ENCODE data around the gene IQCE.
"Not testable (repeated sequence)": the region's sequence is repeated elsewhere in the genome, so short reads cannot be mapped to it uniquely, and the experiment has no call there.

IQCE gene

DNA sequence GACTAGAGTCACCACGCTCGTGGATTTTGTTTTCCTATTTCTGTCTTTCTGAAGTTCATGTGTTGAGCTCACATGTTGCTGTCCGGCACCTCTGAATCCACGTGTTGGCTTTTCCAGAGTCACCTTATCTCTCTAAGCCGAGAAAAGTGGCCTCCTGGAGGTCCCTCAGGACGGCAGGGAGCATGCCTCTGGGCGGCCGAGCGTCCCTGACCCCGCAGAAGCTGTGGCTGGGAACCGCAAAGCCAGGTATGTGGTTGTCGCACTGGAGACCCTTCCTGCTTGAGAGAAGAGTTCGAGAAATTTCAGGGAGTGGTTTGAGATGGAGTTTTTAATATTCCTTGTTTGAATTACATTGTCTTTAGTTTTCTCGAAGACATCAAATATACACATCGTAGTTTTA is 12.6 kb downstream of the IQCE start:
- no peak overlapping the region for H3K4me3 ChIP-seq (ENCODE audit: low read length)
- DNase-seq (ENCODE audit: low read depth, low spot score): no peak

DNA sequence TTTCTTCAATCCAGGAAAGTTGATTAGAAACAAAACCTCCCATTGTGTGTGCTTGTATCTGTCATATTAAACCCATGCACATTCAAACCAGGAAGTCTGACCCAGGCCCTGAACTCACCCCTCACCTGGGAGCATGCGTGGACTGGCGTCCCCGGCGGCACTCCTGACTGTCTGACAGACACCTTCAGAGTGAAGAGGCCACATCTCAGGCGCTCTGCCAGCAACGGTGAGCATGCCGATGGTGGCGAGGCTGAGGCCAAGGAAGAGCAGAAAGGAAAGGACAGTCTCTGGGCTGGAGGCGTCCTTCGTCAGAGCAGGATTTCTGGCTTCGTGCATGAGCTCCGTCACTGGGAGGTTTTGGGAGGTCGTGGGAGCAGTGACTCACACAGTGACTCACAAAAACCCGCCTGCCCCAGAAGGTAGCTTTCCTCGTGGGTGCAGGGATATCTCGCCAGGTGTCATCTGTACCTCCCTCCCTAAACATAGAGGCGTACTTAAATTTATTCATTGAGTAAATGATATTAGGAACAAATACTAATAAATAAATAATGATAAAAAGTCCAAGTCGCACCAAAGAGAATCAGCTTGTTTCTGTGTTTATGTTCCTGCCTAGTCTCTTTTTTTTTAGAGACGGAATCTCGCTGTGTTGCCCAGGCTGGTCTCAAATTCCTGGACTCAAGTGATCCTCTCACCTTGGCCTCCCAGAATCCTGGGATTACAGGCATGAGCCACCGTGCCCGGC is 13.5 kb downstream of the IQCE start:
- DNase-seq (ENCODE audit: low read depth, low spot score): no peak
- H3K4me3 ChIP-seq (ENCODE audit: low read length): no peak overlapping the region

DNA sequence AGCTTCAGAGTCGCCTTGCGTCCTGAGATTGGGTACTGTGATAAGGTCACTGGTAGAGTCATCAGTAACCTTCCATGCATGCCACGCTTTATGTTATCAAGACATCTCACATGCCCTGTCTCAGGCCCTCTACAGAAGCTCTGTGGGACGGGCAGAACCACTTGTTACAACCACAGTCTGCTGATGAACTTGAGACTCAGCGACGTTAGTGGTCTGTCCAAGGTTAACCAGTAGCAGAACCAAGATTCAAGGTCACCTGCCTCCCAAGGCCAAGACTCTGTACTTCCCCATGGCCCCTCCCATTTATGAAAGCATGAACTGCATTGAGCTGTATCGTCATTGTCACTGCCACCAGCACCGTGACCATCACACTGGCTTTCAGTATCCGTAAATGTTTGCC is 15.0 kb downstream of the IQCE start:
- no peak for DNase-seq (ENCODE audit: low read depth, low spot score)
- H3K4me3 ChIP-seq (ENCODE audit: low read length): no peak overlapping the region

DNA sequence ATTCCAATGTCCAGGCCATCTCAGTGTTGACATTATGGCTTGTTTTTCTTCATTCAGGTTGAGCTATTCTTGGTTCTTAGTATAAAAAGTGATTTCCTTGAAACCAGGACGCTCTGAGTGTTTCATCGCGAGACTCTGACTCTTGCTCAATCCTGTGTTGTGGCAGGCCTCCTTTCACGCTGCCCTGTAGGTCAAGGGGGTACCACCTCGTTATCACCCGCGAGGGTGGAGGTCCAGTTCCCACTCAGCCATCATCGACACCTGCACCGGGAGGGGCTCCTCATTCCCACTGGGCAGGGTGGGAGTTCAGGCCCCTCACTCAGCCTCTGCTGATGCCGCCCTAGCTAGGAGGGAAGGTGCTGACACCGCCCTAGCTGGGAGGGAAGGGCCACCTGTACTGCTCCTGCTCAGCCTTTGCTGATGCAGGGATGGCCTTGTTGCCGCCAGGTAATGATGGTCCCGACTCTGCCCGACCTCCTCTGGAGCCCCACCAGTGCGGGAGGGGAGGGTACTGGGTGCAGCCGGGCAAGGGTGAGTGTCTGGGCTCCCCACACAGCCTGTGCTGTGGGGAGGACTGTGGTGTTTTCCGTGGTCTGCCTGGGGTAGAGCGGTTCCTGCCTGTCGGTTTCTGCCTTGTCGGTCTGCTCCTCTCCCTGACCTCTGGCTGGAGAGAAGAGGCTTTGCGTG is 16.4 kb downstream of the IQCE start:
- no peak for DNase-seq (ENCODE audit: low read depth, low spot score)
- H3K4me3 ChIP-seq (ENCODE audit: low read length): no peak overlapping the region

DNA sequence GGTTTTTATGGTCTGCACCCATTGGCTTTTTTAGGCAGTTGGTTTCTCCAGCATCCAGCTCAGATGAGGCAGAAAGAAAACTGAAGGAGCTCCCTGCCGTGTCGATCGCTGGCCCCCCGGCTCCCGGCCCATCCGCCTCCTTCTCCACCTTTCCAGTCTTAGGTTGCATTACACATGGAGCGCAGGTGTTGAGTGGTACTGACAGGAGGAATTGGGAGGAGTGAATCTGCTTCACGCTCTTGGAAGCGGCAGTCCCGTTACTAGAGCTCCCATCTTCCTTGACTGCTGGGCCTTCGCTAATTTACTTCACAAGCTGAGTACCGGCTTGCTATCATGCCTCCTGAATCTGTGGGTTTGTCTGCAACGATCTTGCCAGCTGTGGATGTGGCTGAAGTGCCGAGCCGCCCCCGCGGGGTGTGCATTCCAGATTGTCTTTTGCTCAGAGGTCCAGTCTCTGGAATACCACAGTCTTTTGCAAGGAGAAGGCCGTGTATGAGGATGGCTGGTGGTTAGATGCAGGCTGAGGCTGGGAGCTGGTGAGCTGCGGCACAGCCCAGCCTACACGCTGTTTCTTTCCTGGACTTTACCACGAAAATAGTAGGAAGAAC is 17.1 kb downstream of the IQCE start:
- H3K4me3 ChIP-seq (ENCODE audit: low read length): no peak overlapping the region
- DNase-seq (ENCODE audit: low read depth, low spot score): no peak

DNA sequence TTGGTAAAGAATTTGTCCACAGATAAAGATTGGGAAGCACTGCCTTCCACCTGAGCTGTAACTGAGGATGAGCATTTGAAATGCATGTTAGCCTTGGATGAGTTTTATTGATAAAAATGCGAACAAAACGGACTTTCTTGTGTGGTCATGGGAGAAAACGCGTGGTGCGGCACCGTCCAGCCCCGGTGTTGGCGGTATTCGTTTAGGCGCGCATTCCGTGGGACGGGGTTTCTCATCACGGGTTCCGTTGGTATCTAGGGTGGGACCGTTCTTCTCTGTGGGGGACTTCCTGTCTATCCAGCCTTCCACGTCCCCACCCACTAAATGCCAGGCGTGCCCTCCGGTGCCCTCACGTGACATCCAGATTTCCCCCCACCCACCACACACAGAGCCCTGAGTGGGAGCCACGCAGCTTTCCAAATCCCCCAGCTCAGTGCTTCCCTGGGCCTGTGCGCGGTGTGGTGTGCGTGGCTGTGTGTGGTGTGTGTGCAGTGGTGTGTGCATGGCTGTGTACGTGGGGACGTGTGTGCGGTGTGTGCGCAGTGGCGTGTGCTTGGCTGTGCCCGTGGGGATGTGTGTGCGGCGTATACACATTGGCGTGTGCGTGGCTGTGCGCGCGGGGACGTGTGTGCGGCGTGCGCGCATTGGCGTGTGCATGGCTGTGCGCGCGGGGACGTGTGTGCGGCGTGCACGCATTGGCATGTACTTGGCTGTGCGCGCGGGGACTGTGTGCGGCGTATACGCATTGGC is 18.1 kb downstream of the IQCE start:
- DNase-seq (ENCODE audit: low read depth, low spot score): no peak
- H3K4me3 ChIP-seq (ENCODE audit: low read length): no peak overlapping the region

DNA sequence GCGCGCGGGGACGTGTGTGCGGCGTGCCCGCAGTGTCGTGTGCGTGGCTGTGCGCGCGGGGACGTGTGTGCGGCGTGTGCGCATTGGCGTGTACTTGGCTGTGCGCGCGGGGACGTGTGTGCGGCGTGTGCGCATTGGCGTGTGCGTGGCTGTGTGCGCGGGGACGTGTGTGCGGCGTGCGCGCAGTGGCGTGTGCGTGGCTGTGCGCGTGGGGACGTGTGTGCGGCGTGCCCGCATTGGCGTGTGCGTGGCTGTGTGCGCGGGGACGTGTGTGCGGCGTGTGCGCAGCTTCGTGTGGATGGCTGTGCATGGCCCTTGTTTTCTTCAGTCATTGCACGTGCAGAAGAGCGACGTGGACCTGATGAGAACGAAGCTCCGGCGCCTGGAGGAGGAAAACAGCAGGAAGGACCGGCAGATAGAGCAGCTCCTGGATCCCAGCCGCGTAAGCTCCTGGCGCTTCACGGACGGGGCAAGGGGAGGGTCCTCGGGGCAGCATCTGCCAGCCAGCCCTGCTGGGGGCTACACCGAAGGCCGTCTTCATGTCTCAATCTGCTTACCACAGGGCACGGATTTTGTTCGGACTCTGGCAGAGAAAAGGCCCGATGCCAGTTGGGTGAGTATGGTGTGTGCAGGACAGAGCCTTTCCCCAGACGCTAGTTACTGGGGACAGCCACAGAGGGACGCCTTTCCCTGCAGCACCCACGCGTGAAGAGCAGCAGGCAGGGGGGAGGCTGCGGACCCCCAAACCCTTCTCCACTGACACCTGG is 19.3 kb downstream of the IQCE start:
- H3K4me3 ChIP-seq (ENCODE audit: low read length): no peak overlapping the region
- DNase-seq (ENCODE audit: low read depth, low spot score): no peak

DNA sequence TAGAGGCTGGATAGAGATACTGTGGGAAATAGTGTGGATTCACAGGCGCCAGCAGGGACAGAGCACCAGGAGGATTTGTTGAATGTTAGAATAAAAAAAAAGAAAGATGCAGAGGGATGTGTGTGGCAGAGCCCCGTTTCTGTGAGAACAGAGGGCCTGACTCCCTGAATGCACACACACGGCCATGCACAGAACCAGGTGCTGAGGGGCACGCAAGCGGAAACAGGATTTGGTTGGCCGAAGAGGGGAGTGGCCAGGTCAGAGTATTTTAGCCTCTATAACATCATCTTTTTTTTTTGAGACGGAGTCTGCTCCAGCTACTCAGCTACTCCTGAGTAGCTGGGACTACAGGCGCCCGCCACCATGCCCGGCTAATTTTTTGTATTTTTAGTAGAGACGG is 21.9 kb downstream of the IQCE start:
- no peak for DNase-seq (ENCODE audit: low read depth, low spot score)
- no peak overlapping the region for H3K4me3 ChIP-seq (ENCODE audit: low read length)

DNA sequence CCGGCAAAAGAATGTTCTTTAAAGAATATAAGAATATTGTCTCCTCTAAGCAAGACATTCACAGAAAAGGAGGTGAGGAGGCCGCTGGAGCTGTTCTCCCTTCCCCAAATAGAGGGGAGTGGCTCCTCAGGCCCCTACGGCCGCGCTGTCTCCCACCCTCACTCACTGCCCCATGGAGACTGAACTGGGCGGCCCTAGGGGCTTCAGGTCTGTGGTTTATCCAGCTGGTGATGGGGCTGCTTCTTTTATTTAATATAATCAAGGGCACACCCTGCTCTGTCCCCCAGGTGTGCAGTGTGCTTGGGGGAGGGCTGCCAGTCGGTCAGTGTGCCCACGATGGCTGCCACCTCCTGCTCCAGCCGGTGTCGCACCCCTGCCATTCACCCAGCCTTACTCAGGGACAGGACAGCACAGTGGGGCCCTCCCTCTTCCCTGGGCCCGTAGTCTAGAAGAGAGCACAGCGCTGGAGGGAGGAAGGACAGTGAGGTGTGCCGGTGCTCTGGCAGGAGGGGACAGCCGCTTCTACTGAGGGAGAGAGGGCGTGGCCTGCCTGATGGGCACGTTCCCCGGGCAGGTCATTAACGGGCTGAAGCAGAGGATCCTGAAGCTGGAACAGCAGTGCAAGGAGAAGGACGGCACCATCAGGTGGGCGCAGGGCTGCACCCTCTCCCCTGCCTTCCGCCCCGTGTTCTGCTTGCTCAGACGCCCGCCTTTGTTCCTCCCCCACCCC is 23.4 kb downstream of the IQCE start:
- no peak overlapping the region for H3K4me3 ChIP-seq (ENCODE audit: low read length)
- no peak for DNase-seq (ENCODE audit: low read depth, low spot score)

DNA sequence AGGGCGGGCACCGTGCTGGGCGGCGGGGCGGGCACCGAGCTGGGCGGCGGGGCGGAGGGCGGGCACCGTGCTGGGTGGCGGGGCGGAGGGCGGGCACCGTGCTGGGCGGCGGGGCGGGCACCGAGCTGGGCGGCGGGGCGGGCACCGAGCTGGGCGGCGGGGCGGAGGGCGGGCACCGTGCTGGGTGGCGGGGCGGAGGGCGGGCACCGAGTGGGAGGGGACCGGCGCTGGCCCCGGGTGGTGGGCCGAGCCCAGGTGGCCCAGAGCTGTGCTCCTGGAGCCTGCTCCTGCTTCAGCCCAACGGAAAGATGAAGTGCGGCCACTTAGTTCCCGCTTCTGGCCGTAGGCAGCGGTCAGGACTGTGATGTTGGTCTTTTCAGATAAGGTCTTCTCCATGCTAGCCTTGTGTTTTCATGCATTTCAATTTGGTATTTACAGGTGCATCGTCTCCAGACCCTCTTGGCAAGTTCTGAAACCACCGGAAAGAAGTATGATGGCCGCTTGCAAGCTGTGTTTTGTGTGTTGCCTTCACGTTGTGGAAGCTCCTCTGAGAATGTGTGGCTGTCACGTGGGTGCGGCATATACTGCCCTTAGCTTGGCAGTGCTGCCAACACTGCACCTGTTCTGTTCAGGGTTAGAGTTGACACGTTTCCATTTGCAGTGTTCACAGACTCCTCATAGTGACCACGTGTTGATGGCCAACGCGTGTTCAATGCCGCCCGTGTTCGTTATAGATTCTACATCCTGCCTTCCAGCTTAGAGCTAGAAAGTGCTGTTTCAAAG is 25.2 kb downstream of the IQCE start:
- no peak for DNase-seq (ENCODE audit: low read depth, low spot score)
- no peak overlapping the region for H3K4me3 ChIP-seq (ENCODE audit: low read length)

DNA sequence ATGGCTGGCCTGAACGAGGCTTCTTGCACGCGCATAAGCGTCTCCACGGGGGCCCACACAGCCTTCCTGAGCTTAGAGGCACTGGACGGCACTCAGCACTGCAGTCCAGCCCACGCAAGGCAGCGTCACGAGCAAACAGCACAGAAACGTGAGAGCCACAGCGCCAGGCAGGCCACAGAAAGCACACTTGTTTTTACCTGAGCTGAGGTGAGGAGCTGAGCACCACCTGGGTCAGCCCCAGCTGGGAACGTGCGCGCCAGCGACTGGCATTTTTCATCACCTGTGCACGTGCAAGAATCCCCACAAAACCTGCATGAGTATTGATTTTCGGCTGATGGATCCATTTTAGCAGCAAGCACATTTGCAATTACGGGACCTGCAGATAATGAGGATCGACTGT is 26.7 kb downstream of the IQCE start:
- no peak overlapping the region for H3K4me3 ChIP-seq (ENCODE audit: low read length)
- no peak for DNase-seq (ENCODE audit: low read depth, low spot score)

DNA sequence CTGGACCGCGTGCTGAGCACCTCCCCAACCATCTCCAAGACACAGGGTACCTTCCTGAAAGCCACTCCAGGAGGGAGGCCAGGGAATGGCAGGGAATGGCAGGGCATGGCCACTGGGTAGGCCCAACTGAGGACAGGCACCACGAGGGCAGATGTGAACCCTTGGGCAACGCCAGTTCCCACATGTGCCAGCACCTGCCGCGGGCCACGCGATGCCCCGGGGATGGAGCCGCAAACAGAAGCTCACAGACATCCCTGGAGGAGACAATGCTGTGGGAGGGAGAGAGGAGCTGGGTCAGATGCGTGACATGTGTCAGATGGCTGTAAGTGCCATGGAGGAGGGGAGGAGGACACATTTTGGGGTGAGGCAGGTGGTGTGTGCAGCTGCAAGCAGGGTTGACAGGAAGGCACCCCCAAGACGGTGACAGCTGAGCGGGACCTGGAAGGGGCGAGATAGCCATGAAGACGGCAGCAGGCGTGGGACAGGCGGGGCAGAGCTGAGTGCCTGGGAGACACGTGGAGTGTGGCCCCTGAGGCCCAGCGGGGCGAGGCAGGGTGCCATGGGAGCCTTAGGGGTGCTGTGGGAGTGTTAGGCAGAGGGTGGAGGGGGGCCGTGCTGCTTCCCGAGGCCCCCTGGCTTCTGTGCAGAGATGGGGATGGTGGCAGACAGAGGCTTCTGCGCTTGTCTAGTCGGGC is 27.7 kb downstream of the IQCE start:
- no peak overlapping the region for H3K4me3 ChIP-seq (ENCODE audit: low read length)
- DNase-seq (ENCODE audit: low read depth, low spot score): no peak

DNA sequence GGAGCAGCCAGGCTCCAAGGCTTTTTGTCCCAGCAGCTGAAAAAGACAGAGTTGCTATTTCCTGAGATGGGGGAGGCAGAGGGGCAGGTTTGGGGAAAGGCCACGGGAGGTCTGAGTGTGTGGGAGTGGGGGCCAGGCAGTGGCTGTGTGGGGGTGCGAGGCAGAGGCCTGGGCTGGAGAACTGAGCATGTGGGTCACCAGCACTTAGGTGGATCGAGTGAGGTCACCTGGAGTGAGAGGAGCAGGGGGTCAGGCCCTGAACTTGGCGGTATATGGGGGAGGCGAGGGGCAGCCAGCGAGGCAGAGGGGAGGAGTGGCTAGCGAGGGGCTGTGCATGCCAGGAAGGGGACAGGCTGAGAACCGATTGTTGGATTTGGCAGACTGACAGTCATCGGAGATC is 28.4 kb downstream of the IQCE start:
- no peak overlapping the region for H3K4me3 ChIP-seq (ENCODE audit: low read length)
- DNase-seq (ENCODE audit: low read depth, low spot score): no peak

DNA sequence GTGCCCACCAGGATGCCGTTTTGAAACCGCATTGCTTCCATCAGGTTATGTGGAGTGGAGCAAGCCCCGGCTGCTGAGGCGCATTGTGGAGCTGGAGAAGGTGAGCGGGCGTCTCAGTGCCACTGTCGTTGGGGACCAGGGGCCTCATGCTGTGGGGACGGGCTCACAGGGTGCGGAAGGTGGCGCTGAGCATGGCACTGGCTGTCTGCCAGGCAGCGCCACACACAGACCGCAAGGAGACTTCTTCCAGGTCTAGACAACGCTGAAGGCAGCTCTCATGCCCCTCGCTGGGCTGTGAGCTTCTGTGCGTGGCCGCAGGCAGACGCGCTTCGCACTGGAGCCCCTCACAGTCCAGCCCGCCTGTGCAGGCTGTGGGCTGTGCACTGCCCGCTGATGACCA is 29.0 kb downstream of the IQCE start:
- DNase-seq (ENCODE audit: low read depth, low spot score): no peak
- H3K4me3 ChIP-seq (ENCODE audit: low read length): no peak overlapping the region

DNA sequence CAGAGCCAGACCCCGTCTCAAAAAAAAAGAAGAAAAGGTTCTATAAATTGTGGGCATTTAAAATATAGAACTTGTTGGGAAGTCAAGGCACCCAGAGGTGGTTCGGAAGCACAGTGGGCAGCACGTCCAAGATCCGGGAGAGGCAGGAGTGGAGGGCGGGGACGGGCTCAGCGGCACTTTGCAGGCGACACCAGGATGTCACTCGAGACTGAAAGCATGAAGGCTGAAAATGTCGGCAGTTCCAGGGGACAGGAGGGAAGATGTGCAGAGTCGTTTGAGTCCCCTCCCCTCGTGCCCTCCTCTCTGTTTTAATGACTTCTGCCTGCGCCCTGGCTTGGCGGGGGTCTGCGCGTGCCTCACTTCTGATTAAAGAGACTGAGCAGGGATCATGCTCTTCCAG is 30.6 kb downstream of the IQCE start:
- no peak for DNase-seq (ENCODE audit: low read depth, low spot score)
- H3K4me3 ChIP-seq (ENCODE audit: low read length): no peak overlapping the region

DNA sequence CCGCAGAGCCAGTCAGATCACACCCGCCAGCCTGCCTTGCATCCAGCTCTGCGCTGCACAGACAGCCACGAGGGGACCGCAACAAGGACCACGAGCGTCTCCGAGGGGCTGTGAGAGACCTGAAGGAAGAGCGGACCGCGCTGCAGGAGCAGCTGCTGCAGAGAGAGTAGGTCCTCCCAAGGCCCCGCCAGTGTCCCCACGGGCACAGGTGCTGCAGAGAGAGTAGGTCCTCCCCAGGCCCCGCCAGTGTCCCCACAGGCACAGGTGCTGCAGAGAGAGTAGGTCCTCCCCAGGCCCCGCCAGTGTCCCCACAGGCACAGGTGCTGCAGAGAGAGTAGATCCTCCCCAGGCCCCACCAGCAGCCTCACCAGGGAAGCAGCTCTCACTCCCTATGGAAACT is 31.2 kb downstream of the IQCE start:
- not testable (repeated sequence) for DNase-seq (ENCODE audit: low read depth, low spot score); H3K4me3 ChIP-seq (ENCODE audit: low read length)

DNA sequence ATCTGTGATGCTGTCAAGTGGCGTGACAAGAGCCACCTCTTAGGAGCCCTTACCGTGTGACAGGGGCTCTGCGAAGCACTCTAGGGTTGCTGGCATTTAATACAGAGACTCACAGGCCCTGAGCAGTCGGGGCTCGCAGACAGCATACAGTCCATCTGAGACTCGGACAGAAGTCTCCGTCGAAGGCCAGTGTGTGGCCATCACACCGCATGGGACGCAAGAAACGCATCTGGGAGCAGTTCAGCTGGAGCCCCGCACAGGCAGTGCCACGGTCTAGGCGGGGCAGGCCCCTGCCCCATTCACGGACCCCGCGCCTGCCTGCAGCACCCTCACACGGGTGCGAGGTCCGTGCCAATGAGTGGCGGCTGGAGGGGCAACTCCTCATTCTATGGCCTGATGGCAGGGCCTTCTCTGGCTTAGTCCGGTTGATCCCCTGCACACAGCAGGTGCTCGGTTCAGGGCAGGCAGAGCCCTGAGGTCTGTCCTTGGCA is 33.6 kb downstream of the IQCE start:
- DNase-seq (ENCODE audit: low read depth, low spot score): no peak
- H3K4me3 ChIP-seq (ENCODE audit: low read length): no peak overlapping the region
